VCaP (cell line): Measurements from ENCODE around the gene TMEM269.

Experiments
- H3K27ac ChIP-seq: fragments of 450-650 bp; 2 replicates; pipeline ENCODE4 v1.5.1; 2017
- CTCF ChIP-seq: fragments of 450-650 bp; conservative IDR thresholded peaks from 2 replicates; pipeline ENCODE4 v1.5.1; 2017; ENCODE audit warnings: mild to moderate bottlenecking, moderate library complexity

The TMEM269 gene

GRCh38 chr1:42742617-42743316, 42.0 kb upstream of the TMEM269 start:
- no peak overlapping the region for H3K27ac ChIP-seq
- TF ChIP-seq CTCF, result no peak

GRCh38 chr1:42743317-42744147, 41.3 kb upstream of the TMEM269 start:
- no peak for TF ChIP-seq CTCF
- H3K27ac ChIP-seq, result no peak overlapping the region

- no peak for TF ChIP-seq CTCF
- H3K27ac ChIP-seq, result no peak overlapping the region
Measured at GRCh38 chr1:42744148-42744413, 40.7 kb upstream of the TMEM269 start.

GRCh38 chr1:42745851-42746250, 38.9 kb upstream of the TMEM269 start:
- TF ChIP-seq CTCF, result no peak
- no peak overlapping the region for H3K27ac ChIP-seq

- no peak overlapping the region for H3K27ac ChIP-seq
- no peak for TF ChIP-seq CTCF
Measured at GRCh38 chr1:42746436-42747105, 38.2 kb upstream of the TMEM269 start.

- TF ChIP-seq CTCF, result peak; percentile 75
- no peak overlapping the region for H3K27ac ChIP-seq
Measured at GRCh38 chr1:42747125-42747524, 37.7 kb upstream of the TMEM269 start.

- no peak for TF ChIP-seq CTCF
- no peak overlapping the region for H3K27ac ChIP-seq
Measured at GRCh38 chr1:42748021-42748420, 36.8 kb upstream of the TMEM269 start.
